Caco-2 (cell line): ENCODE data around the gene ADAM12. TPM values are rescaled to one million over a fixed set of nuclear protein-coding genes. Genes with fewer than 3 reads are reported as not detected.
A peak's percentile ranks its signal among the peaks of the same experiment; 100 is the strongest.

Source experiments
- BruUV-seq: library from RNA; stranded (reverse); fragments of 400-500 nt; replicated peaks from 2 replicates; lab custom pipeline; 2021; lab: Mats Ljungman, UMichigan
- CTCF ChIA-PET: fragments of 300-600 bp; sonication (Branson Sonifier 250); formaldehyde crosslinking; loops from one replicate; lab custom pipeline; 2022; ENCODE audit warnings: antibody characterized with exemption; lab: Charles Lee
- POLR2A ChIA-PET: fragments of 300-600 bp; sonication (Branson Sonifier 250); formaldehyde crosslinking; loops from one replicate; lab custom pipeline; 2022; ENCODE audit warnings: antibody characterized with exemption; lab: Charles Lee
- DNase-seq, 2 experiments: peaks; one replicate each; pipeline versions ENCODE4 v3.0.0 to v3.0.0-alpha.2; 2020 to 2022
- H3K27me3 ChIP-seq: replicated peaks from 2 replicates; pipeline ENCODE4 v1.6.0; 2011; ENCODE audit warnings: low read length; ENCODE audit not compliant: control insufficient read depth, insufficient read depth
- H3K36me3 ChIP-seq: 2 replicates; pipeline ENCODE4 v1.5.1; 2011; ENCODE audit warnings: low read length; ENCODE audit not compliant: control insufficient read depth, insufficient read depth
- H3K4me1 ChIP-seq: fragments of 250-450 bp; sonication (Bioruptor Pico); 2 replicates; pipeline ENCODE4 v1.5.1; 2020; ENCODE audit warnings: mild to moderate bottlenecking
- H3K4me3 ChIP-seq: 2 replicates; pipeline ENCODE4 v1.5.1; 2011; ENCODE audit warnings: low read depth, mild to moderate bottlenecking, control low read depth, low read length
- H3K9me3 ChIP-seq: fragments of 250-450 bp; sonication (Bioruptor Pico); 2 replicates; pipeline ENCODE4 v1.5.1; 2020; ENCODE audit warnings: mild to moderate bottlenecking, moderate library complexity
- H3K27ac Mint-ChIP-seq: one replicate; pipeline ENCODE4 v1.8.0; 2022; ENCODE audit warnings: mixed read lengths; ENCODE audit not compliant: unreplicated experiment
- H3K27me3 Mint-ChIP-seq: one replicate; pipeline ENCODE4 v1.8.0; 2022; ENCODE audit warnings: mixed read lengths; ENCODE audit not compliant: insufficient read depth, unreplicated experiment
- H3K36me3 Mint-ChIP-seq: one replicate; pipeline ENCODE4 v1.8.0; 2022; ENCODE audit warnings: mild to moderate bottlenecking, mixed read lengths; ENCODE audit not compliant: insufficient read depth, unreplicated experiment
- H3K4me1 Mint-ChIP-seq: one replicate; pipeline ENCODE4 v1.8.0; 2022; ENCODE audit warnings: low read depth, mixed read lengths; ENCODE audit not compliant: unreplicated experiment
- H3K4me3 Mint-ChIP-seq: one replicate; pipeline ENCODE4 v1.8.0; 2022; ENCODE audit warnings: mild to moderate bottlenecking, moderate library complexity, mixed read lengths; ENCODE audit not compliant: unreplicated experiment
- H3K9me3 Mint-ChIP-seq: one replicate; pipeline ENCODE4 v1.8.0; 2022; ENCODE audit warnings: mixed read lengths; ENCODE audit not compliant: unreplicated experiment
- intact Hi-C: fragments of 100-400 bp; cut with micrococcal nuclease; formaldehyde crosslinking; loops from one replicate; pipeline ENCODE4 v1.10.0; 2022; ENCODE audit not compliant: unreplicated experiment
- total RNA-seq: library from RNA; stranded (reverse); gene quantifications from 2 replicates; pipeline ENCODE4 v1.2.3, GENCODE V29; 2022
- TF ChIP-seq, protein P1 (sequence below), 2 experiments: fragments of 200-600 bp in 1 of 2; IDR thresholded peaks; 1 replicate in 1 of 2; 2 replicates in 1 of 2; pipeline versions ENCODE4 v1.5.1 to v1.8.0; 2011 to 2022; ENCODE audit warnings: antibody characterized with exemption in 1 of 2, control low read depth in 1 of 2, inconsistent platforms in 1 of 2, low read depth in 1 of 2, low read length in 1 of 2, mild to moderate bottlenecking in 1 of 2, moderate library complexity in 1 of 2; ENCODE audit not compliant: insufficient read depth in 1 of 2, severe bottlenecking in 1 of 2, unreplicated experiment in 1 of 2

Gene ADAM12
- total RNA-seq, 1 experiment from 2014 or later: not detected

DNA sequence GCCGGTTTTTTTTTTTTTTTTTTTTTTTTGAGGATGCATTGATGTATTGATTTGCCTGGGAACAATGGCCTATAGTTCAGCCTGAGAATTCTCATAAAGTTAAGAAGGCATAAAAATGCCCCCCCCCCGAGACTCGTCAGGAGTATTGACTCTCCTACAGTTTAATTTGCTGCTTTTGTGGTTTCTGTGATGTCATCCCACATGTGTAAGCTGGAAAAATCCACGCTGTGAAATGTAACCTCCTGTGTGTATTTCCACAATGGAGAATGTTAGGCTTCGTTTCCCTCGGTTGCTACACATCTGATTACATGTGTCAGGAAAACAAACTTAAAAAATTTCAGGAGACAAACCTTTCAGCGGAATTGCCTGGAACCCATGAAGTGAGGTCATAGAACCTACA, 374.0 kb downstream of the ADAM12 start:
- ChIA-PET CTCF (no interaction called here), POLR2A (interaction anchor here (0.5 kb wide), 1 partner anchor 150 kb away, joined by 3 read pairs; no protein-coding TSS in a partner anchor)
- Histone ChIP-seq H3K36me3 (no peaks in the 10 kb centered on the region), H3K9me3 (no peaks in the 10 kb centered on the region), H3K4me1 (no peaks in the 10 kb centered on the region; the same call in 1 of the 2 replicates), H3K4me3 (no peak overlapping the region), H3K27me3 (no peaks in the 10 kb centered on the region)
- Mint-ChIP-seq H3K36me3 (no peaks in the 10 kb centered on the region), H3K4me1 (peaks cover 11% of the 10 kb centered on the region), H3K27me3 (no peaks in the 10 kb centered on the region), H3K27ac (no peak overlapping the region), H3K9me3 (no peaks in the 10 kb centered on the region), H3K4me3 (no peak overlapping the region)
- TF ChIP-seq, protein P1, sequence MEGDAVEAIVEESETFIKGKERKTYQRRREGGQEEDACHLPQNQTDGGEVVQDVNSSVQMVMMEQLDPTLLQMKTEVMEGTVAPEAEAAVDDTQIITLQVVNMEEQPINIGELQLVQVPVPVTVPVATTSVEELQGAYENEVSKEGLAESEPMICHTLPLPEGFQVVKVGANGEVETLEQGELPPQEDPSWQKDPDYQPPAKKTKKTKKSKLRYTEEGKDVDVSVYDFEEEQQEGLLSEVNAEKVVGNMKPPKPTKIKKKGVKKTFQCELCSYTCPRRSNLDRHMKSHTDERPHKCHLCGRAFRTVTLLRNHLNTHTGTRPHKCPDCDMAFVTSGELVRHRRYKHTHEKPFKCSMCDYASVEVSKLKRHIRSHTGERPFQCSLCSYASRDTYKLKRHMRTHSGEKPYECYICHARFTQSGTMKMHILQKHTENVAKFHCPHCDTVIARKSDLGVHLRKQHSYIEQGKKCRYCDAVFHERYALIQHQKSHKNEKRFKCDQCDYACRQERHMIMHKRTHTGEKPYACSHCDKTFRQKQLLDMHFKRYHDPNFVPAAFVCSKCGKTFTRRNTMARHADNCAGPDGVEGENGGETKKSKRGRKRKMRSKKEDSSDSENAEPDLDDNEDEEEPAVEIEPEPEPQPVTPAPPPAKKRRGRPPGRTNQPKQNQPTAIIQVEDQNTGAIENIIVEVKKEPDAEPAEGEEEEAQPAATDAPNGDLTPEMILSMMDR (IDR thresholded peaks at IDR 0.05; ENCODE audit: insufficient read depth in 1 of 2, low read depth in 1 of 2, low read length in 1 of 2, severe bottlenecking in 1 of 2, unreplicated experiment in 1 of 2): no peak
- no peak for DNase-seq
- intact Hi-C loops: no loop called here
- no TSS peak for BruUV-seq

DNA sequence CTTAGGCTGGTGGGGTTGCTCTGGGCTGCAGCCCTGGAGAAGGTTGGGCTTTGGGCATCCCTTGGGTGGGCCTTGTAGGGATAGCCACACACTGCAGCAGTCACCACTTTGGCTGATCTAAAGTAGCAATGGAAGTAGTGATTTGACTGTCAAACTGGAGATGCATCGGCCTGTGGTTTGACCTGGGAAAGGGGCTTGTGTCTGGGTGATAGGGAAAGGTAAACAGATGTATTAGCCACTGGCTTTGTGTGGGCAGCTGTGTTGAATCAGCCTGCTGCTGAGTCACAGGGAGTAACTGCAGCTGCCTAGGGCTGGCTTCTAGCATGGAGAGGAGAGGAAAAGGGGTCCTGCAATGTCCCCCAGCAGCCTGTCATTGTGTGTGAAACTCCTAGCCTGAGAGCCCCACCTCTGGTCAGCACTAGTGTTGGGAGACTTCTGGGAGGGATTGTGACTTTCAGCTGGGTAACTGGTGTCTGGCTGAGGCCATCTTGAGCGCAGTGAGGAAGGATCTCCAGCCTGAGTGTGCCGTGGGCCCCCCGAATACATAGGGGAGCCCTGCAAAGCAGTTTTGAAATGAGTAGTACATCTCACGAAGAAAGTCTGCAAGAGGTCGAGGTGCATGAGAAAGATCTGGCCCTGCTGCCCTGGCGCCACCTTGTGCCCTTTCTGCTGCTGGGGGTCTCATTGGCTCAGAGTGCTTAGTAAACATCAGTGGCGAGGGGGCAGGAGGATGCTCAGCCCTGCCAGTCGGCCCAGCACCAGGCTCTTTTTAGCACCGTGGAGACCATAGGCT, 374.6 kb downstream of the ADAM12 start:
- Mint-ChIP-seq H3K4me1 (peaks cover 11% of the 10 kb centered on the region), H3K36me3 (no peaks in the 10 kb centered on the region), H3K4me3 (no peak overlapping the region), H3K9me3 (no peaks in the 10 kb centered on the region), H3K27ac (no peak overlapping the region), H3K27me3 (no peaks in the 10 kb centered on the region)
- Histone ChIP-seq H3K4me3 (no peak overlapping the region), H3K4me1 (no peaks in the 10 kb centered on the region; the same call in 1 of the 2 replicates), H3K27me3 (no peaks in the 10 kb centered on the region), H3K36me3 (no peaks in the 10 kb centered on the region), H3K9me3 (no peaks in the 10 kb centered on the region)
- intact Hi-C loops: no loop called here
- no TSS peak for BruUV-seq
- DNase-seq: peak in 1 of 2 experiments; percentile 16
- ChIA-PET CTCF (no interaction called here), POLR2A (no interaction called here)
- TF ChIP-seq, protein P1 (IDR thresholded peaks at IDR 0.05; ENCODE audit: insufficient read depth in 1 of 2, low read depth in 1 of 2, low read length in 1 of 2, severe bottlenecking in 1 of 2, unreplicated experiment in 1 of 2): peak; percentile 25 to 44

DNA sequence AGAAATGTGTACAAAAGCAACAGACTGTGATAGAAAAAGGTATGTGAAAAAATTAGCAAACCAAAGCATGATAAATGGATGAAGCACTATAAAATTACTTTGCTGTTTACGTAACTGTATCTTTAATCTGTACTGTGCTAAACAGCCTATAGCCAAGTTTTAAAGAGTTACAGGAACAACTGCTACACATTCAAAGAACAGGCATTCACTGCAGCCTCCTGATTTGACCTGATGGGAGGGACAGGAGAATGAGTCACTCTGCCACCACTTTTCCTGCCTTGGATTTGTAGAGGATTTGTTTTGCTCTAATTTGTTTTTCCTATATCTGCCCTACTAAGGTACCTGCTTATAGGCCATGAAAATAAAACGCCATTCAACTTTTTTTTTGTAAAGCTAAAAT, 375.8 kb downstream of the ADAM12 start:
- Histone ChIP-seq H3K36me3 (no peaks in the 10 kb centered on the region), H3K9me3 (no peaks in the 10 kb centered on the region), H3K4me3 (no peak overlapping the region), H3K27me3 (no peaks in the 10 kb centered on the region), H3K4me1 (no peaks in the 10 kb centered on the region; the same call in 1 of the 2 replicates)
- POLR2A ChIA-PET: no interaction called here
- no peak for DNase-seq
- Mint-ChIP-seq H3K4me3 (no peak overlapping the region), H3K27ac (no peak overlapping the region), H3K9me3 (no peaks in the 10 kb centered on the region), H3K36me3 (no peaks in the 10 kb centered on the region), H3K27me3 (no peaks in the 10 kb centered on the region), H3K4me1 (peaks cover 11% of the 10 kb centered on the region)
- CTCF ChIA-PET: no interaction called here
- no TSS peak for BruUV-seq
- TF ChIP-seq, protein P1 (IDR thresholded peaks at IDR 0.05; ENCODE audit: insufficient read depth in 1 of 2, low read depth in 1 of 2, low read length in 1 of 2, severe bottlenecking in 1 of 2, unreplicated experiment in 1 of 2): no peak
- intact Hi-C loops: no loop called here
